Activated CD4-positive, alpha-beta T cell treated with anti-CD3 and anti-CD28 coated beads for 1 hour (primary cell): ENCODE results near the gene HSD11B1L.
"Not testable (repeated sequence)": the region's sequence is repeated elsewhere in the genome, so short reads cannot be mapped to it uniquely, and the experiment has no call there.

Experiments
- DNase-seq: peaks from one replicate; pipeline ENCODE4 v3.0.0-alpha.2; 2020

The HSD11B1L gene

GRCh38 chr19:5688262-5688881 is 7.5 kb downstream of the HSD11B1L start:
- DNase-seq = not testable (repeated sequence)

- DNase-seq = peak; percentile 98
These were observed 9.5 kb downstream of the HSD11B1L start, which contains the start of gene RPL36 for GRCh38 chr19:5690125-5690954. Gene RPL36, plus strand, starts transcription at chr19:5690295. Its CDS starts 213 bp downstream, at chr19:5690508.

- no peak for DNase-seq
These were observed 10.4 kb downstream of the HSD11B1L start for GRCh38 chr19:5690955-5691821.

- no peak for DNase-seq
These were observed 11.2 kb downstream of the HSD11B1L start for GRCh38 chr19:5691822-5692722.

- DNase-seq = no peak
These were observed 11.9 kb downstream of the HSD11B1L start for GRCh38 chr19:5692723-5693194.

GRCh38 chr19:5693195-5694166 is 12.7 kb downstream of the HSD11B1L start:
- no peak for DNase-seq

GRCh38 chr19:5694167-5694955 is 13.5 kb downstream of the HSD11B1L start:
- DNase-seq = no peak

- DNase-seq = no peak
These were observed 14.3 kb downstream of the HSD11B1L start for GRCh38 chr19:5694956-5695648.

GRCh38 chr19:5695649-5696195 is 14.9 kb downstream of the HSD11B1L start:
- no peak for DNase-seq

- DNase-seq = no peak
These were observed 15.6 kb downstream of the HSD11B1L start for GRCh38 chr19:5696196-5697021.

- DNase-seq = no peak
These were observed 16.4 kb downstream of the HSD11B1L start for GRCh38 chr19:5697022-5697889.

- DNase-seq = no peak
These were observed 17.2 kb downstream of the HSD11B1L start for GRCh38 chr19:5697890-5698634.

GRCh38 chr19:5698635-5699422 is 18.0 kb downstream of the HSD11B1L start:
- no peak for DNase-seq

- no peak for DNase-seq
These were observed 19.7 kb downstream of the HSD11B1L start for GRCh38 chr19:5700455-5701092.

GRCh38 chr19:5702053-5702410 is 21.2 kb downstream of the HSD11B1L start:
- not testable (repeated sequence) for DNase-seq
